GM20000 (cell line): ENCODE measurements around the gene ELMO3.
A peak's percentile ranks its signal among the peaks of the same experiment; 100 is the strongest.

Experiments used
- DNase-seq: peaks from one replicate; pipeline ENCODE4 v3.0.0; 2012; ENCODE audit warnings: low spot score
- TF ChIP-seq, protein P1 (sequence below): IDR thresholded peaks from 2 replicates; pipeline ENCODE4 v1.5.1; 2012; ENCODE audit warnings: mild to moderate bottlenecking, control low read depth; ENCODE audit errors: extremely low read depth, missing control alignments

Gene ELMO3

DNA sequence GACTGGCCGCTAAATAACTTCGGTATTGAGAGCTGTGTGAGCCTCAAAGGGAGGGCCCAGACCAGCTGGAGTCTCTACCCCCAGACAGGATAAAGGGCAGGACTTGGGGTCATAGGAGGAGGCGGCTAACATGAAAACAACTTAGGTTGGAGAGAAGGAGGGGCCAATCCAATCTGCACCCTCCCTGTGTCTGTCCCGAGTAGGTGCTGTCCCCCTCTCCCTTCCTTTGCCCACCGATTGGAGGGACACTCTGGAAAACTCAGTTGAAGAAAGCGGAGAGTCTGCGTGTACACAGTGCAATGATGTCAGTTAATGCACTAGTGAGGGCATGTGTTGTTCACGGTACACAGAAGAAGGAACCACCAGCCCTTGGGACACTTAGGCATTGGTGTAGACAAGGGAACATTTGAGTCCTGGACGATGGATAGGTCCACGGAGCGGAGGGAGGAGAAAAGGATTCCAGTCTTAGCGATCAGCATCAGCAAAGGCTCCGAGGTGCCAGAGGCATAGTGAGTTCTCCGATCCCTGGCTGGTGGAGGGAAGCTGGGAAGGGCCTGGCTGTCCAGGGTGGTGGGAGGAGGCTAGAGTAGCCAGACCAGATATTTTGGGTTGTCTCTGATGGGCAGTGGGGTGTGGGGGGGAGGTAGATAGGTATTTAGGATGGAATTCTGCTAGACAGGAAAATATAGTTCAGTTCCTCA lies 27.8 kb upstream of the ELMO3 start:
- TF ChIP-seq, protein P1, sequence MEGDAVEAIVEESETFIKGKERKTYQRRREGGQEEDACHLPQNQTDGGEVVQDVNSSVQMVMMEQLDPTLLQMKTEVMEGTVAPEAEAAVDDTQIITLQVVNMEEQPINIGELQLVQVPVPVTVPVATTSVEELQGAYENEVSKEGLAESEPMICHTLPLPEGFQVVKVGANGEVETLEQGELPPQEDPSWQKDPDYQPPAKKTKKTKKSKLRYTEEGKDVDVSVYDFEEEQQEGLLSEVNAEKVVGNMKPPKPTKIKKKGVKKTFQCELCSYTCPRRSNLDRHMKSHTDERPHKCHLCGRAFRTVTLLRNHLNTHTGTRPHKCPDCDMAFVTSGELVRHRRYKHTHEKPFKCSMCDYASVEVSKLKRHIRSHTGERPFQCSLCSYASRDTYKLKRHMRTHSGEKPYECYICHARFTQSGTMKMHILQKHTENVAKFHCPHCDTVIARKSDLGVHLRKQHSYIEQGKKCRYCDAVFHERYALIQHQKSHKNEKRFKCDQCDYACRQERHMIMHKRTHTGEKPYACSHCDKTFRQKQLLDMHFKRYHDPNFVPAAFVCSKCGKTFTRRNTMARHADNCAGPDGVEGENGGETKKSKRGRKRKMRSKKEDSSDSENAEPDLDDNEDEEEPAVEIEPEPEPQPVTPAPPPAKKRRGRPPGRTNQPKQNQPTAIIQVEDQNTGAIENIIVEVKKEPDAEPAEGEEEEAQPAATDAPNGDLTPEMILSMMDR = no peak

DNA sequence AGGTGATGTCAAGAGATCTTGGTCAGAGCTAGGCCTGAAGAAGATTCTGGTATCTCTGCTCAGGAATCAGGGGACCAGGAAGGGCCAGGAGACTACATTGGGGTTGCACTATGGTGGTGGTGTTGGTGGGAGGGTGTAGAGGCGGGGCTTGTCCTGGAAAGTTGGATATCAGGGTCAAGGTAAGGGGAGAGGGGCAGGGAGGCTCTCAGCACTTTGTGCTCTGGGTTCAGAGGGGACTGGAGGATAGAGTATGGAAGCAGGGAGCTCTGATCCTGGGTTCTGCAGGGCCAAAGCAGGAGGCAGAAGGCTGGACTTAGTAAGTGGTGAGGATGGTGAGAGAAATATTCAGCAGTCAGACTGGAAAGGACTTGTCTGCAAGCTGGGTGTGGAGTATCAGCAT lies 25.6 kb upstream of the ELMO3 start:
- TF ChIP-seq, protein P1 = no peak
- DNase-seq = no peak

More for the DNA sequence above, 27.8 kb upstream of the ELMO3 start:
- DNase-seq = no peak

DNA sequence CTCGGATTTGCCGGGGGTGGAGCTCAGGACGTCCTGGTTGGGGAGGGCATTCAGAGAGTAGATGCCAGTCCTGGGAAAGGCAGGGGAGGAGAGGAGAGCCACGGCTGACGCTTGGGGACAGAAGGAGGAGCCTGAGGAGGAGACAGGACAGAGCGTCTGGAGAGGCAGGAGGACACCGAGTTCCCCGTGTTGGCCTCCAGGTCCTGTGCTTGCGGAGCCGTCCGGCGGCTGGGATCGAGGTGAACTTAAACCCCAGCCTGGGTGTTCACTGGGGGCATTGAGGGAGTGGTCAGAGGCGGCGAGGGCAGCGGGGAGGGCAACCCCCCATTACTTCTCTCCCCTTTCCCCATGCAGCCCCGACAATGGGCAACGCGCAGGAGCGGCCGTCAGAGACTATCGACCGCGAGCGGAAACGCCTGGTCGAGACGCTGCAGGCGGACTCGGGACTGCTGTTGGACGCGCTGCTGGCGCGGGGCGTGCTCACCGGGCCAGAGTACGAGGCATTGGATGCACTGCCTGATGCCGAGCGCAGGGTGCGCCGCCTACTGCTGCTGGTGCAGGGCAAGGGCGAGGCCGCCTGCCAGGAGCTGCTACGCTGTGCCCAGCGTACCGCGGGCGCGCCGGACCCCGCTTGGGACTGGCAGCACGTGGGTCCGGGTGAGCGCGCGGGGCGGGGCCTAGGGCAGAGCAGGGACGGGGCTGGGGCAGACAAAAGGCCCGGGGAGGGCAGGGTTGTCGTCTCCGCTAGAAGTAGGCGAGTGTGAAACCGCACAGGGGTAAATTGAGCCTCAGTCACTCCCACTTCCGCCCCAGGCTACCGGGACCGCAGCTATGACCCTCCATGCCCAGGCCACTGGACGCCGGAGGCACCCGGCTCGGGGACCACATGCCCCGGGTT lies 24.9 kb upstream of the ELMO3 start:
- TF ChIP-seq, protein P1 = no peak

DNA sequence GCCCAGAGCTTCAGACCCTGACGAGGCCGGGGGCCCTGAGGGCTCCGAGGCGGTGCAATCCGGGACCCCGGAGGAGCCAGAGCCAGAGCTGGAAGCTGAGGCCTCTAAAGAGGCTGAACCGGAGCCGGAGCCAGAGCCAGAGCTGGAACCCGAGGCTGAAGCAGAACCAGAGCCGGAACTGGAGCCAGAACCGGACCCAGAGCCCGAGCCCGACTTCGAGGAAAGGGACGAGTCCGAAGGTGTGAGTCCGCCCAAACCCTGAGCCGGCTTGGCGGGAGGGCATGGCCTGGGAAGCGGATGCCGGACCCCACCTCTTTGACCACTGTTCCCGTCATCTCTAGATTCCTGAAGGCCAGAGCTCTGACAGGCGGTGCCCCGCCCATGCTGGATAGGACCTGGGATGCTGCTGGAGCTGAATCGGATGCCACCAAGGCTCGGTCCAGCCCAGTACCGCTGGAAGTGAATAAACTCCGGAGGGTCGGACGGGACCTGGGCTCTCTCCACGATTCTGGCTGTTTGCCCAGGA lies 24.2 kb upstream of the ELMO3 start:
- no peak for DNase-seq
- TF ChIP-seq, protein P1 = no peak

More for the DNA sequence above, 24.9 kb upstream of the ELMO3 start:
- DNase-seq = peak; percentile 80

DNA sequence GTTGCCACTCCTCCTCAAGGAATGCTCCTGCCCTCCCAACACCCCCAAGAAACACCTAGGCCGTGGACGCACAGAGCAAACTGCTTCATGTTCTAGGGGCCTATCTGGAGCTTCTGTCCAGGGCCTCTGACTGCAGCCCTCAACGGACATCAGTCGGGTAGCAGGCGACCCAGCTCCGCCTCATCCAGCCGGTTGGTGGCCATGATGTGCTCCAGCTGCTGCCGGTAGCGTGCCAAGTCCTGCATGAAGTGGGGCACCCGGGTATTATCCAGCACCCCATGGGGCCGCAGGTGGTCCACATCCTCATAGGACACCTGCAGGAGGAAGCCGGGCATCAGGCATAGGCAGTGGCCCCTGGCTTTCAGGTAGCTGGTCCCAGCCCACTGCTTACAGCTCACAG lies 22.3 kb upstream of the ELMO3 start:
- DNase-seq = no peak
- TF ChIP-seq, protein P1 = no peak

DNA sequence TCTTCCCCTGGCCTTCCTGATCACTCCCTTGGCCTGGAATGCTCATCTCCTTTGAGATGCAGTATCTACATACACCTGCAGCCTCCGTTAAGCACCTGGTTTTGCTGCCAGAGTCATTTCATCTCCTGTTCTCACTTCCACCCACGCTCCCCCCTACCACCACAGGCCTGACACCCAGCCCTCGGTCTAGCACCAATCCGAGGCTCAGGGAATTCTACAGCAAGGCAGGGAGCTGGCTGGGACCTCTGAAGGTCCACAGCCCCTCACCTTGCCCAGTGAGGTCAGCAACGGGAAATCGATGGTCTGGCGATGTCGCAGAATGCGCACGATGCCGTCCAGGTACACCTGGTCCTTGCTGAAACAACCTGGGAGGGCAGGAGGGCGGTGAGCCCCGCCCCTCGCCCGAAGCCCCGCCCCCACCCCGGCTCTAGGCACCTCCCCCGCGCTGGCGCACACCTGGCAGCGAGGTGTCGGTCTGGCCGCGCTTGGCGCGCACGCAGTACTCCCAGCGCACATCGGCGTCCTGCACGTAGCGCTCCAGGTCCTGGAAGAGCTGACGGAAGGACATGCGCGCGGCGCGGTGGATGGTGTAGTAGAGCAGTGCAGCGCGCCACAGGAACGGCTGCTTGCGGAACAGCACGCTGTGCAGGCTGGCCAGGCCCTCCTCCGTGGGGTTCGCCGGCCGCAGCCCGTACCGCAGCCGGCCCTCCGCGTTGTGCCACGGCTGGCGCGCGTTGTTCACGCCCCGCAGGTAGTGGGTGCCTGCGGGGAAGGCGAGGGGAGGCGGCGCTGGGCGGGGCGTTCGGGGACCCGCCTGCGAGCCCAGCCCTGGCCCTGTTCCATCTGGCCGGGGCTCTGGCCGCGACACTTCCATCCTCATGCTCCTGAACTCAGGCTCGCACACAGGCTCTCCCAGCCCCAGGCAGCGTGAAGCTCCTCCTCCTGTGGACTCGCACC lies 20.9 kb upstream of the ELMO3 start:
- peak; percentile 71 for DNase-seq
- TF ChIP-seq, protein P1 = no peak
